KOPT-K1 (cell line): ENCODE results near the gene NBPF1.
"Not testable (repeated sequence)": the region's sequence is repeated elsewhere in the genome, so short reads cannot be mapped to it uniquely, and the experiment has no call there.

Experiments used
- H3K27ac ChIP-seq: fragments of 200-600 bp; sonication (generic); 2 replicates; pipeline ENCODE4 v1.5.1; 2016; ENCODE audit warnings: antibody characterized with exemption, mild to moderate bottlenecking, low read depth, low read length; ENCODE audit not compliant: poor library complexity, severe bottlenecking
- H3K36me3 ChIP-seq: fragments of 200-600 bp; sonication (generic); 2 replicates; pipeline ENCODE4 v1.5.1; 2017; ENCODE audit warnings: antibody characterized with exemption, mild to moderate bottlenecking, low read length, moderate library complexity; ENCODE audit not compliant: insufficient read depth
- H3K9me3 ChIP-seq: fragments of 200-600 bp; sonication (generic); 2 replicates; pipeline ENCODE4 v1.5.1; 2017; ENCODE audit warnings: antibody characterized with exemption, low read length, mild to moderate bottlenecking; ENCODE audit not compliant: insufficient read depth, poor library complexity, severe bottlenecking

The NBPF1 gene

DNA sequence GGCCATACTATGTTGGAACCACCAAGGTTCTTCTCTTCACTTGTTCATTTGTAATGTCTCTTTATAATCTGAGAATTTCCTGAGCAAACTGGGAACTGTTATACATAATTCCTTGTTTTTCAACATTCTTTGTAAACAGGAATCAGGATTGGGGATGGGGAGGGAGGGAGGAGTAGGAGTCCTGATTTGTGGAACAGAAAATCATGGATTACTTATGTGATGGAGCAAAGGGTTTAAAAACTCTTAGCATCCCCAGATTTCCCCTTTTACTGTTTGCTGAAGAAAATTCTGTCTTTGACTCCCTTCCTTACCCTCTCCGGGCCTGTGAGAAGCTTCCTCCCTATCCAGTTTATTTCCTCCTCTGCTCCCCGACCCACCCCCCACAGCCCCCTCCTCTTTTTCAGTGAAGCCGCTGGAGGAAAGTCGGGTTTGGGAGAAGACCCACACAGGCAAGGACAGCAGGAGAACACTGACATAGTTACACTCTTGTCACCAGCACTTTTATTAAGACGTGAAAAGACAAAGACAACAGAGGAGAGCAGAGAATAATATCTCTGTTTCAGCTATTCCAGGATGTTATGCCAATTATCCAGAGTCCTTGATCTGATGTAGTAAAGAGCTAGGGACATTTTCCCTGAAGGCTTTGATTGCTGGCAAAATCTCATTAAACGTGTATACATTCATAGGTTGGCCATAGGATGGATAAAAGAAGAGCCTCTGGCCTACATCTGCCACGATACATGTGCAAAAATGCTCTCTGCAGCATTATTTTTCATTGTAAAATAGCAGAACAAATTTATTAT is 4.6 kb upstream of the NBPF1 start:
- peaks cover 22% of the 10 kb centered on the region; the same call in 1 of the 2 replicates for H3K36me3 ChIP-seq
- no peak overlapping the region for H3K27ac ChIP-seq
- no peaks in the 10 kb centered on the region for H3K9me3 ChIP-seq

DNA sequence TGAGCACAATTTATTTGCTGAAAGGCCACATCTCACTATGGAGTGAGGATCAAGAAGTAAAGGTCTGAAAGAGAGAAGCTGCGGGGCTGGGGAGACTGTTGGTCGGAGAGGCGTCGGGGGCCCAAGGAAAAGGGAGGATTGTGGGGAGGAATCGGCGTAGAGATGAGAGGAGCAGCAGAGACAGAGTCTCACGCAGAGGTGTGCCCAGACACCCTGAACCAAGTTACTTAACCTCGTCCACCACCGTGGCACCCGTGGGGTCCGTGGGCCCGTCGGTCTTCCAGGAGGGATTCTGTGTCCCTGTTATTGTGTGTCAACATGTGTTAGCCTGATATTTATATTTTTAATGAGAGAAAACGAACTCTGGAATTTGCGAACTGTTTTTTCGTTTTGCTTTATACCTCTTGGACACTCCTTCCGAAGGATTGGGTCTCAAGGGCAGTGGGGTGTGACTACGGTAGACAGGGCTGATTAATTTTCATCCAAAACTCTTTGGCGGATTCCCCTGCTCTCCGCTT is 3.8 kb upstream of the NBPF1 start:
- Histone ChIP-seq H3K27ac (no peak overlapping the region), H3K9me3 (no peaks in the 10 kb centered on the region), H3K36me3 (peaks cover 14% of the 10 kb centered on the region; the same call in 1 of the 2 replicates)

DNA sequence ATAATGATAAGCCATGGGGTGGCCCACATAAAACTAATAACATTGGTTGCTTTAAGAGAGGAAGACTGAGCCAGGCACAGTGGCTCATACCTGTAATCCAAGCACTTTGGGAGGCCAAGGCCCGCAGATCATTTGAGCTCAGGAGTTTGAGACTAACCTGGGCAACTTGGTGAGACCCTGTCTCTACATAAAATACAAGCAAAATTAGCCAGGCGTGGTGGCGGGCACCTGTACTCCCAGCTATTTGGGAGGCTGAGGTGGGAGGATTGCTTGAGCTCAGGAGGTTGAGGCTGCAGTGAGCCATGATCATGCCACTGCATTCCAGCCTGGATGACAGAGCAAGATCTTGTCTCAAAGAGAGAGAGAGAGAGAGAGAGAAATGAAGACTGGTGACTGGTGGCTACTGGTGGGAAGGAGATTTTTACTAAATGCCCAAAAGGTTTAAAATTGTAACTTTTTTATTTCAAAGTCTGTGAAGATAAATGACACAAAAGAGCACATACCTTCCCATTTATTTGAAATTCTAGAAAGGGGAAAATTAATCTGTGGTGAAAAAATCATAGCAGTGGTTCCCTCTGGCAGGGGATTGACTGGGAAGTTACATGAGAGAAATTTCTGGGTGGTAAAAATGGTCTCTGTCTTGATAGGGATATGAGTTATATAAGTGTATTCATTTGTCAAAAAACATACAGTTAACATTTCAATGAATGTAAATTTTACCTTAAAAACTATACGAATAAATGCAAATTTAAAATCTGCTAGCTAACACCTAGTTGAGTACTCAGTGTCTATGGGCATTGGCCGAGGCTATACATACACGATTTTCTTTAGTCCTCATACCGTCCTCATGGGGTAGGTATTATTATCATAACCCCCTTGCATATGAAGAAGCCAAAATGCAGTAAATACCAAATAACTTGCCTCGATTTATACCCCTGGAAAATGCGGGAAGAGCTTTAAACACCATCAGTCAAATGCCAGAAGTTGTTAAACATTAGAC is 2.2 kb upstream of the NBPF1 start:
- peaks cover 10% of the 10 kb centered on the region; the same call in 1 of the 2 replicates for H3K36me3 ChIP-seq
- H3K9me3 ChIP-seq: no peaks in the 10 kb centered on the region
- H3K27ac ChIP-seq: no peak overlapping the region

GRCh38 chr1:16614361-16615252 is 1.2 kb upstream of the NBPF1 start:
- Histone ChIP-seq H3K36me3 (peaks cover 10% of the 10 kb centered on the region; the same call in 1 of the 2 replicates), H3K9me3 (no peaks in the 10 kb centered on the region), H3K27ac (no peak overlapping the region)

- Histone ChIP-seq H3K9me3 (no peaks in the 10 kb centered on the region), H3K27ac (peak overlapping the region; percentile 56), H3K36me3 (peaks cover 12% of the 10 kb centered on the region)
Observed at GRCh38 chr1:16612332-16613172, 812 bp downstream of the NBPF1 start.

DNA sequence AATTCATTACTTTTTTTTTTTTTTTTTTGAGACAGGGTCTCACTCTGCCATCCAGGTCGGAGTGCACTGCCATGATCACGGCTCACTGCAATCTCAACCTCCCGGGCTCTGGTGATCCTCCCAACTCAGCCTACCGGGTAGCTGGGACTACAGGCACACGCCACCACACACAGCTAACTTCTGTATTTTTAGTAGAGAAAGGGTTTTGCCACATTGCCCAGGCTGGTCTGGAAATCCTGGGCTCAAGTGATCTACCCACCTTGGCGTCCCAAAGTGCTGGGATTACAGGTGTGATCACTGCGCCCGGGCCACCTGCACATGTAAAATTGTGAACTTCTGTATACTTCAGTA is 1.4 kb downstream of the NBPF1 start:
- H3K27ac ChIP-seq, H3K9me3 ChIP-seq: not testable (repeated sequence)
- peaks cover 18% of the 10 kb centered on the region for H3K36me3 ChIP-seq

GRCh38 chr1:16611164-16611563 is 2.2 kb downstream of the NBPF1 start:
- H3K9me3 ChIP-seq, H3K27ac ChIP-seq: not testable (repeated sequence)
- H3K36me3 ChIP-seq: peaks cover 26% of the 10 kb centered on the region

DNA sequence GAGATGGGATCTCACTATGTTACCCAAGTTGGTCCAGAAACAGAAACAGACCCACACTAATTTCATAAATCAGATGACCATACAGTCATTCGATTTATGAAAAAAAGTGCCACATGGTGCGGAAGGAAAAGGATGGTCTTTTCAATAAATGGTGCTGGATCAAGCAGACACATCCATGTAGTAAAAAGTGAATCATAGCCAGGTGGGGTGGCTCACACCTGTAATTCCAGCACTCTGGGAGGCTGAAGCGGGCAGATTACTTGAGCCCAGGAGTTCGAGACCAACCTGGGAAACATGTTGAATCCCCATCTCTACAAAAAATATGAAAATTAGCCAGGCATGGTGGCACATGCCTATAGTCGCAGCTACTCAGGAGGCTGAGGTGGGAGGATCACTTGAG is 2.8 kb downstream of the NBPF1 start:
- peaks cover 32% of the 10 kb centered on the region for H3K36me3 ChIP-seq
- not testable (repeated sequence) for H3K9me3 ChIP-seq, H3K27ac ChIP-seq

DNA sequence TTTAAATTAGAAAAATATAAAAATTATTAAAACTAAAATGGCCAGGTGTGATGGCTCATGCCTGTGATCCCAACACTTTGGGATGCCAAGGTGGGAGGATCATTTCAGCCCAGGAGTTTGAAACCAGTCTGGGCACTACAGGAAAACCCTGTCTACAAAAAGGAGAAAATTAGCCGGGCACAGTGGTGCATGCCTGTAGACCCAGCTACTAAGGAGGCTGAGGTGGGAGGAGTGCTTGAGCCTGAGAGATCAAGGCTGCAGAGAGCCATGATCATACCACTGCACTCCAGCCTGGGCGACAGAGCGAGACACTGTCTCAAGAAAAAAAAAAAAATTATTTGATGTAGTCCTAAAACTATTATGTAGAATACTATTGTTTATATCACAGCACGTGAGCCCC is 3.6 kb downstream of the NBPF1 start:
- peaks cover 40% of the 10 kb centered on the region for H3K36me3 ChIP-seq
- not testable (repeated sequence) for H3K9me3 ChIP-seq, H3K27ac ChIP-seq

DNA sequence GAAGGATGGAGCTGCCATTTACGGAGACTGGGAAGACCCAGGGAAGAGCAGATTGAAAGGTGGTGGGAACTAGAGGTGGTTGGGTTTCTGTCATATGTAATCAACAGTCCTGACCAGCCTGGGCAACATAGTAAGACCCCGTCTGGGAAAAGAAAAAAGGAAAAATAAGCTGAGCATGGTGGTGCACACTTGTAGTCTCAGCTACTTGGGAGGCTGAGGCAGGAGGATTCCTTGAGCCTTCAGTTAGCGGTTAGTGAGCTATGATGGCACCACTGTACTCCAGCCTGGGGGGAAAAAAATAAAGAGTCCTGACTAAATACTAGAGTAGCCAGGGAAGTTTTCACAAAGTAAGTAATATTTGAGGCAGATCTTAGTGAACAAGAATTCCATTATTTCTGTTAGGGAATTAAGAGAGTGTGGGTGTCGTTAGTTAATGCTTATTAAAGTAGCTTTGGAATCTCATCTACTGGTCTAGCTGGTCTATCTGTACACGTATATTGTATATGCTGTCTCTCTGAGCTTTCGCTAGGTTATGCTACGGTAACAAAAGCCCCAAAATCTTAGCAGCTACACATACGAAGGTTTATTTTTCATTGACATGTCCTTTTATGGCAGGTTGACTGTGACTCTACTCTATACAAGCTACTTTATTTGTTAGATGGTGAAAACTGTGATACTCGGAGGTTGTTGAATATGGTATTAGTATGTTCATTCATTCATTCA is 4.4 kb downstream of the NBPF1 start:
- H3K9me3 ChIP-seq: no peaks in the 10 kb centered on the region
- peaks cover 42% of the 10 kb centered on the region for H3K36me3 ChIP-seq
- no peak overlapping the region for H3K27ac ChIP-seq

- H3K9me3 ChIP-seq, H3K27ac ChIP-seq: not testable (repeated sequence)
- H3K36me3 ChIP-seq: peaks cover 42% of the 10 kb centered on the region
Observed at GRCh38 chr1:16607853-16608815, 5.2 kb downstream of the NBPF1 start.

GRCh38 chr1:16607433-16607851 is 5.9 kb downstream of the NBPF1 start:
- H3K36me3 ChIP-seq: peaks cover 42% of the 10 kb centered on the region
- no peak overlapping the region for H3K27ac ChIP-seq
- H3K9me3 ChIP-seq: no peaks in the 10 kb centered on the region
